Liver (tissue), 3 donors: ENCODE results near the gene TCAP.
A peak's percentile ranks its signal among the peaks of the same experiment; 100 is the strongest.

Source experiments
- ATF3 ChIP-seq: IDR thresholded peaks from 2 replicates; pipeline ENCODE4 v1.6.1; 2016; ENCODE audit warnings: antibody characterized with exemption
- CTCF ChIP-seq: fragments of 150-350 bp; IDR thresholded peaks from 2 replicates; pipeline ENCODE4 v1.5.1; 2017; ENCODE audit warnings: improper control_type of control experiment, low read depth, low read length; ENCODE audit not compliant: missing input control
- EGR1 ChIP-seq, 2 donors: IDR thresholded peaks; 2 replicates each; pipeline ENCODE4 v1.6.1; 2016 to 2018; ENCODE audit warnings: antibody characterized with exemption in 2 of 2, low read depth in 2 of 2
- GABPA ChIP-seq, 2 donors: IDR thresholded peaks in 1 of 2; conservative IDR thresholded peaks in 1 of 2; 2 replicates each; pipeline ENCODE4 v1.6.1; 2016; ENCODE audit warnings: antibody characterized with exemption in 2 of 2, mild to moderate bottlenecking in 1 of 2, moderate library complexity in 1 of 2
- JUND ChIP-seq, 2 donors: IDR thresholded peaks; 2 replicates each; pipeline ENCODE4 v1.6.1; 2016; ENCODE audit warnings: antibody characterized with exemption in 2 of 2
- MAX ChIP-seq: IDR thresholded peaks from 2 replicates; pipeline ENCODE4 v1.6.1; 2016; ENCODE audit warnings: antibody characterized with exemption
- RAD21 ChIP-seq, 2 donors: IDR thresholded peaks; 2 replicates each; pipeline ENCODE4 v1.6.1; 2016; ENCODE audit warnings: antibody characterized with exemption in 2 of 2, mild to moderate bottlenecking in 2 of 2
- REST ChIP-seq: IDR thresholded peaks from 2 replicates; pipeline ENCODE4 v1.6.1; 2016; ENCODE audit warnings: antibody characterized with exemption, mild to moderate bottlenecking
- RXRA ChIP-seq, 2 donors: IDR thresholded peaks; 2 replicates each; pipeline ENCODE4 v1.6.1; 2017 to 2018; ENCODE audit warnings: antibody characterized with exemption in 2 of 2, mild to moderate bottlenecking in 1 of 2
- SP1 ChIP-seq: IDR thresholded peaks from 2 replicates; pipeline ENCODE4 v1.6.1; 2018; ENCODE audit warnings: antibody characterized with exemption, mild to moderate bottlenecking
- TAF1 ChIP-seq: conservative IDR thresholded peaks from 2 replicates; pipeline ENCODE4 v1.6.1; 2016; ENCODE audit warnings: antibody characterized with exemption, mild to moderate bottlenecking
- YY1 ChIP-seq: IDR thresholded peaks from 2 replicates; pipeline ENCODE4 v1.6.1; 2016; ENCODE audit warnings: antibody characterized with exemption, mild to moderate bottlenecking
- ZBTB33 ChIP-seq: IDR thresholded peaks from 2 replicates; pipeline ENCODE4 v1.6.1; 2016; ENCODE audit warnings: antibody characterized with exemption
- donor health status: healthy.
- donor health status: healthy.

- no peak for TF ChIP-seq CTCF
- peak in 1 of 2 donors; percentile 13 for TF ChIP-seq RAD21 (IDR thresholded peaks at IDR 0.05)
- TF ChIP-seq EGR1 (IDR thresholded peaks at IDR 0.05; ENCODE audit: low read depth in 2 of 2): no peak
- no peak for TF ChIP-seq JUND (IDR thresholded peaks at IDR 0.05)
- TF ChIP-seq ATF3: no peak
- peak; percentile 68 to 90 for TF ChIP-seq GABPA (IDR thresholded peaks at IDR 0.05 in 1 of 2, conservative IDR thresholded peaks at IDR 0.05 in 1 of 2)
- peak; percentile 48 for TF ChIP-seq SP1
- peak; percentile 40 for TF ChIP-seq YY1
- TF ChIP-seq REST: no peak
- TF ChIP-seq ZBTB33: no peak
- TF ChIP-seq TAF1: no peak
- no peak for TF ChIP-seq RXRA (IDR thresholded peaks at IDR 0.05)
- TF ChIP-seq MAX: no peak
These were observed 28.0 kb upstream of the TCAP start, which contains the start of gene STARD3 for GRCh38 chr17:39636927-39637736.
